ENCODE measurements around the gene STX19.
"Not testable (repeated sequence)": the region's sequence is repeated elsewhere in the genome, so short reads cannot be mapped to it uniquely, and the experiment has no call there.

STX19 gene, protein sequence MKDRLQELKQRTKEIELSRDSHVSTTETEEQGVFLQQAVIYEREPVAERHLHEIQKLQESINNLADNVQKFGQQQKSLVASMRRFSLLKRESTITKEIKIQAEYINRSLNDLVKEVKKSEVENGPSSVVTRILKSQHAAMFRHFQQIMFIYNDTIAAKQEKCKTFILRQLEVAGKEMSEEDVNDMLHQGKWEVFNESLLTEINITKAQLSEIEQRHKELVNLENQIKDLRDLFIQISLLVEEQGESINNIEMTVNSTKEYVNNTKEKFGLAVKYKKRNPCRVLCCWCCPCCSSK

DNA sequence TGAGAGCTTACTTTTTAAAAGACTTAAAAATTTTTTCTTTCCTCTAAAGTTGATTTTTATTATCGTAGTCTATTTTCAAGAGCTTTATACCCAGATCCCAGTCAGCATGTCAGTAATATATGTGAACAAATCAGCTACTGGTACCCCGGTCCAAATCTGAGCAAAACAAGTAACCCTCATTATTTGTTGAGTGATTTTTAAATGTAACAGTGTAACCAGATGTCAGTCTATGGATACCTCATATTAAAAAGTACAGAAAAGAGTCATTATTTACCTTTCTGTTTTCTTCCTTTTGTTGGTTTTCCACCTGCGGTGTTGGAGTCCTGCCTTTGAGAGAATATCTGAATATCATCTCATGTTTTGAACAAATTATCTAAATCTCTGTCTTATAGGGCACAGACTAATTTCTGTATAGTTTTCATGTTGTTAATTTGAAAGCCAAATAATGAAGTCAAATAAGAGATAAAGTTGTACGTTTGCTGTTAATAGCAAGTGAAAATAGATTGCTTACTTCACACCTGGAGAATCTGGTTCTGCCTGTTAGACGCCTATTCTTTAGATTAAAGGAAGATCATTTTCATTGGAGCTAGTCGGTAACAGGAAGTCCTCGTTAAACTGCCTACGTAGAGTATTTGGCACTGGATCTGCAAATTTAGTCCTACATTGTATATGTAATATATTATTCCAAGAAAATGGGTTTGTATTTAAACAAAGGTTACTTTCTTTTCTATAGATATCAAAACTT is at the start of gene STX19:
Gene STX19 (minus strand): TSS at position 505 of the 745 bp plus-strand sequence. CDS start 13,328 bp downstream, outside the sequence.
- DNase-seq (ENCODE audit: low read depth, low spot score), result no peak

DNA sequence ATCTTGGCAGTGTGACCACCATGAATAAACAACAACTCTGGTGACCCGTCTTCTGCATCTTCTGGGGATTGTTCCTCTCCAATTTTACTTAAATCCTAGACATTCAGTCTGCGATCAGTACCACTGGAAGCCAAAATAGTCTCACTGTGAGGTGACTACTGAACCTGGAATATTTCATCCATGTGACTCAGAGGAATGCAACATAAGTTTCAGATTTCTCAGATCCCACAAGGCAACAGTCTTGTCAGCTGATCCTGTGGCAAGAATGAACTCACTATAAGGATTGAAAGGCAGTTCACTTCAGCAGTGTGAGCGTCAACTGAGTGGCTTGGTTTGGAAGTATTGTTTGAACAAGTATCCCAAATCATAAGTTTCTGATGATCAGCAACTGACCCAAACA is 47.7 kb upstream of the STX19 start:
- no peak for DNase-seq (ENCODE audit: low read depth, low spot score)

DNA sequence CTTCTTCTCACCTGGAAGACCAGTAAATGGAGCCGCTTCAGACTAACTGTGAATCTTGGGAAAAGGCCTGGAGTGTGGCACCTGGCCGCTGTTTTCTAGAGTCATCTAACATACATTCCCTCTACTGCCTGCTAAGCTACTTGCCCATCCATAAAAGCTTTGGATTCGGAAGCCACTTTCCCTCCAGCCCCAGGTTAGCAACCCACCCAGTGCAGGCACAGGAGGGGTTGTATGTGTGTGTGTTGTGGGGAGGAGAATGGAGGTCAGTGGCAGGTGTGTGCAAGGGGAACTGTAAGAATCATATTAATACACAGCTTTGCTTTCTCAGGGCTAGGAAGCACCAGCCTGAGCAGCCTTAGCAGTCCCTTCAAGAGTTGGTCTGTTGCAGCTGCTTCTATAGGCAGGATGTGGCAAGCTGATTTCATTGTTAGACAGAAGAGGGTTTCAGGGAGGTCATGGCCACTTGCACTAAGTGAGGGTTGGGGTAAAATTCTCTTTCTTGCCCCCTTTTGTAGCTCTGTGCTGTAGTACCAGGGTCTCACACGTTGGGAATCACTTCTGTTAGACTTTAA is 43.4 kb upstream of the STX19 start:
- no peak for DNase-seq (ENCODE audit: low read depth, low spot score)

DNA sequence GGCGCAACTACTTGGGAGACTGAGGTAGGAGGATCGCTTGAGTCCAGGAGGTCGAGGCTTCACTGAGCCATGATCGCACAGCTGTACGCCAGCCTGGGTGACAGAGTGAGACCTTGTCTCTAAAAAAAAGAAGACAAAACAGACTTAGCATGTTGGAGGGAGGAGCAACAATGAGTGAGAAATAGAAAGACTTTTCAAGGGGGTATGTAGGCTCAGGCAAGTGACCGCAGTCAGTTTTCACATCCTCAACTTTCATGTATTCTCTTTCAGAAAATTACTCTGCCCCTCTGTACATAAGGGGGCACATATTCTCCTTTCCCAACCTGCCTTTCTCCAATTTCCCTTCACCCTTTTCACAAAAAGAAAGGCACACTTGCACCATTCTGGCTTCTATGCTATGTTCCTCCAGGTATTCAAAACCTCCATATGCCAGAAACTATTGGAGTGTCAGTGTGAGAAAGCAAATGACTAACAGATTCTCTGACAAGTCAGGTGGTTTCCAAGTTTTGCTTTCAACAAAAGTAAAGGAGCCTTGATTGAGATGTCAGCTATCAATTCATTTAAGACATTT is 42.0 kb upstream of the STX19 start:
- DNase-seq (ENCODE audit: low read depth, low spot score), result no peak

DNA sequence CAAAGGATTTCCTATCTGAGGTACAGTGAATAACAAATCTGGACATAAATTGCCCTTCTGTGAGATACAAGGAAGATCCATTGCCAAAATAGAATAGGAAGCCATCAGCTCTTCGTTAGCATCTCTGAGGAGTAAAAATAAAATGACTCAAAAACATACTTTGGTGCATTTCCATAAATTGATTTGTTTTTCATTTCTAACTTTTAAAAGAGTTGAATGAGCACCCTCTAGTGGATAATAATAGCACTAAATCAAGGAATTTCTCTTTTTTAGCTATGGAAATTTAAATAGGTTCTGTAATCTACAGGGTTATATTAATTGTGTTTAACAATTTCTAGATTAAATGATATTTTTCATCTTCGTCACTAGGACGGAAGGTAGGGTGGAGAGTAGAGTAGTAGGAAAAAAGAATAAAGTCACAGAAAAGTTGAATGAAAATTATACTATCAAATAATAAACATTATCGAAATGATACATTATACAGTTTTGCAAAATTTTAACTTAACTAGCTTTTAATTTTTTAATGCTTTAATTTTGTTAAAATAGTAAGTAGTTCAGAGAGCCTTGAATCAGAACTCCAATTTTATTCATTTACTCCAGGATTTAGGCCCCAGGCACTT is 40.9 kb upstream of the STX19 start:
- DNase-seq (ENCODE audit: low read depth, low spot score), result no peak

DNA sequence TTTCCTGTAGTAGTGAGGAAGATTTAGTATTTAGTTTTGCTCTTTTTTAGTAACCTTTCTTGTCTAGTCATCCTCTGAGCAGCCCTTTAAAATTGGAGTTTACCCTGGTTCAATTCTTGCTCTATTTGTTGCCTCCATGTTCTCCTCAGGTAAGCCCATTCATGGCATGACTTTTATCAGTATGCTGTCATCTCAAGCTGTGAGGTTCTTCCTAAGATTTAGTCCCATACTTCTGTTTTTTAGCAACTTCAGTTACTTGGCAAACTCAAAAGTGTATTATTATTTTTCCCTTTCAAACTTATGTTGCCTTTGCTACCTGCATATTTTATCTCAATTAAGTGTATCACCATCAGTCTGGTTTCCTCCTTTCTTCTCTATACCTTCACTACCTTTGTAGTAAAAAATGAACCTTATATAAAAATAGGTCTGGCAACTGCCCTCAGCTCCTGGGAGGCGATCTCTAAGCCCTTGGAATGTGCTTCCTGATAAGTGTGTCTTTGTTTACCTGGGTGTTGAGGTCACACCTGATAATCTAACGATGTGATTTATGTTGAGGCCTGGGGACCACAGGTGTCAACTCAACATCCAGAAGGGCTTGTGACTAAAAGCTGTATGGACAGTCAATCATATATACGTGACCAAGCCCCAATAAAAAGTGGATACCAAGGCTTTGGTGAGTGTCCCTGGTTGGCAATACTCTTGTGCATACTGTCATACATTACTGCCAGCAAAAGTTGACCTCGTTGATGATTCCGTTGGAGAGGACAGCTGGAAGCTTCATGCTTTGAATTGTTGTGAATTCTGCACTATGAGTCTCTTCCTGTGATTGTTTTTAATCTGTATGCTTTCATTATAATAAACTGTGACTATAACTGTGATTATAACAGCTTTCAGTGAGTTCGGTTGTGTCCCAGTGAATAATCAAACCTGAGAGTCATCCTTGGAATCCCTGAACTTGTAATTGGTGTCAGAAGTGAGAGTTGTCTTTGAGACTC is 38.4 kb upstream of the STX19 start:
- no peak for DNase-seq (ENCODE audit: low read depth, low spot score)

DNA sequence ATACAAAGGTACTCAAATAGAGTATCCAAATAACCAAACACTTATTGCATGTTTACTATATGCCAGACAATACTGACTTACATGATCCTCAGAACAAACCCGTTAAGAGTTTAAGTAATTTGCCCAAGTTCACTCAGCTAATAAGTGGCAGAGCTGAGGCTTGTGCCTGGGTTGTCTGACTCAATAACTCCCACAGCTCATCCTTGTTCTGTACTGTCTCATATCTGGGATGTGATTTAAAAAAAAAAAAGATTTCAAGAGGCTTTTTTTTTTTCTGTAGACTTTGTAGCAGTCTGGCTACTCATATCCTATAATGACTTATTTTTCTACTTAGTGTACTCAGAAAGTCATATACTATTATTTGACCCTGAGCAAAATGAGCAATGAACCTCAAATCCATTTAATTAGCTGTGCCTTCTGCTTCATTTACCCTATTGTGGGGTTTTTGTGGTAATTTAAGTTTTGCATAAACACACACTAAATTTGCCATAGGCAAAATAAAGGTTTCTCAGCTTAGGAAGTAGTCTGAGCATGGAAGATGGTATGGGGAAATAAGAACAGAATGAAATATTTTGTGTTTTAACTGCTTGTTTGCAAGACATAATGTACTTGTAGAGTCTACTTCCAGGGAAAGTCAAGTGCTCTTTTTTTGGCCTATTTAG is 37.6 kb upstream of the STX19 start:
- no peak for DNase-seq (ENCODE audit: low read depth, low spot score)

DNA sequence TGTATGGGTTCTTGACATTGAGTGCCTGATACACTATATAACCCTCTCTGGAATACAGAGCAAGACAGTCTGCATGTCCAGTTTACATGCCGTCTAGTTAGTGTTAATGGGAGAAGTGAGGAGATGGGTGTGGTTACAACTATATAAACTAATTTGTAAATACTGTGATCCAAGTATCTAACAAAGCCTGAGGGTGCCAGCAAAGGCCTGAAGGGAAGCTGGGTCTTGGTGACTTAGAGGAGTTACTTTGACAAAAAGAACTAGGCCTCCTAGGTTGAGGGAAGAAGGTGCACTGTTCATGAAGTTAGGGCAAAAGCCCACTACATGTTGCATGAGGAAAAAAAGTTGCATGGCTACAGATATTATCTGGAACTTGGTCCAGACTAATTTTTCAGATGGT is 36.7 kb upstream of the STX19 start:
- DNase-seq (ENCODE audit: low read depth, low spot score), result no peak

DNA sequence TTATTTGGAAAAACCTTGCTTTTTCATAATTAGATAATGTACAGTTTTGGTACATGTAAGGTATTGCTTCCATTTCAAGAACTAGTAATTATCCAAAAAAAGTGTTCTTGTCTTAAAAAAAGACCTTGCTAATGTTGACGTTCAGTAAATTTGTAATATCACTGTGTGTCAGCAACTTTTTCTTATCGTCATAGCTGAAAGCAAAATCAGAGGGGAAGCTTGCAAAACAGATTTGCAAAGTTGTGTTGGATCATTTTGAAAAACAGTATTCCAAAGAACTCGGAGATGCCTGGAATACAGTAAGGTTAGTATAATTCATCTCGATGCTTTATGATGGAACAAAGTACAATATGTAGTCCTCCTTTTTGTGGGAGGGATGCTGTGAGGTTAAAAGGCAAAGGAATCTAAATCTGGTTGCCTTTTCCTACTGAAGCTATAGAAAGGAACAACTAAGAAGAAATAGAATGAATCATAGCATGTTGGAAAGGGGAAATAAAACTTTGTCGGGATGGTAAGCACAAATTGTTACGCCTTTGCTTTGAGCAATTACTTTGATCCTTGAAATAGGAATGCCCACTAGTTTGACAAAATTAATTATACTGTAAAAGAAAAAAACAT is 36.0 kb upstream of the STX19 start:
- no peak for DNase-seq (ENCODE audit: low read depth, low spot score)

DNA sequence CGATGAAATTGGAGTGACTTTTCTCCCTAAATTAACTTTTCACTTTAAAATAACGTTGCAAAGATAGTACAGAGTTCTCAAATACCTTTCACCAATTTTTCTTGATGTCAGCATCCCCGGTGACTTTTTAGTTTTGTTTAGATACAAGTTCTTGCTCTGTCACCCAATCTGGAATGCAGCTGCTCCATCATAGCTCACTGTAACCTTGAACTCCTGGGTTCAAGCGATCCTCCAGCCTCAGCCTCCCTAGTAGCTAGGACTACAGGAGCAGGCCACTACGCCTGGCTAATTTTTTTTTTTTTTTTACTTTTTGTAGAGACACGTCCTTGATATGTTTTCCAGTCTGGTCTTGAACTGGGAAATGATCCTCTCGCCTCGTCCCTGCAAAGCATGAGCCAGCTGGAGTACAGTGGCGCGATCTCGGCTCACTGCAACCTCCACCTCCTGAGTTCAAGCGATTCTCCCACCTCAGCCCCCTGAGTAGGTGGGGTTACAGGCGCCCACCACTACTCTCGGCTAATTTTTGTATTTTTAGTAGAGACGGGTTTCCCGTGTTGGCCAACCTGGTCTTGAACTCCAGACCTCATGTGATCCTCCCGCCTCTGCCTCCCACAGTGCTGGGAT is 35.2 kb upstream of the STX19 start:
- no peak for DNase-seq (ENCODE audit: low read depth, low spot score)

DNA sequence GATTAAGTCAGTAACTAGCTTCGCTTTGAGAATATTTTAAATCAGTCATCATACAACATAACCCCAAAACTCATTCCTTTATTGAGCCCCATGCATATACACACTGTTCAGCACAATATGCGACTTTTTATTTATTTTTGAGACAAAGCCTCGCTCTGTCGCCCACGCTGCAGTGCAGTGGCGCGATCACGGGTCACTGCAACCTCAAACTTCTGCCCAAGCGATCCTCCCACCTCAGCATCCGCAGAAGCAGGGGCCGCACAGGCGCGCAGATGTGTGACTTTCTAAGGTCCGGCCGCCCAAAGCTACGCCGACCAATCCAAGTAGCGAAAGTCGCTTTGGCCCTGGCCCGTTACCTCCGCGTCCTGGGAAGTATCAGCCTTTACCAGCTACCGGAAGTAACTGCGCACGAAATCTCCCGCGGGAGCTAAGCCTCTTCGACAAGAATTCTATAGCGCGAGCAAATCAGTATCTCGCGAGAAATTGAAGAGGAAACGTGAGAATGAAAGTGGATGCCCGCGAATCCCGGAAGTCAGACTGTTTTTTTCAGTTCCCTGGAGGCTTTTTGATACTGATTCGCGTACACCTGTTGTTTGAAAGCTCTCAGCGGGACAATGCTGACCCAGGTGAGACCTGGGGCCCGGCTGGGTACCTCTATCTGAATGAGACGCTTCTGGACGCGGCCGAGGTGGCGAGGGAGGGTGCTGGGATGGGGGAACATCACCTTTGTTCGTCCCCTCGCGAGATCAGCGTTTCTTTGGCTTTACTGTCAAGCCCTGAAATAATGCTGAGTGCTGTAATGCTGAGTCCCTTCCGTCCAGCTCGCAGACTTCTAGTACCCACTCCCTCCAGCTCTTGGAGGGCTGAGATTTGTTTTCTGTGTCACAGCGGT is 34.4 kb upstream of the STX19 start, which contains the start of the genes DHFR2 and NSUN3:
Gene DHFR2 (minus strand): TSS at position 404 of the 892 bp plus-strand sequence. CDS start 1,405 bp downstream, outside the sequence.
Gene NSUN3 (plus strand): TSS at position 549 of the 892 bp plus-strand sequence. CDS start 66 bp downstream, at position 615.
- DNase-seq (ENCODE audit: low read depth, low spot score), result peak; percentile 98

DNA sequence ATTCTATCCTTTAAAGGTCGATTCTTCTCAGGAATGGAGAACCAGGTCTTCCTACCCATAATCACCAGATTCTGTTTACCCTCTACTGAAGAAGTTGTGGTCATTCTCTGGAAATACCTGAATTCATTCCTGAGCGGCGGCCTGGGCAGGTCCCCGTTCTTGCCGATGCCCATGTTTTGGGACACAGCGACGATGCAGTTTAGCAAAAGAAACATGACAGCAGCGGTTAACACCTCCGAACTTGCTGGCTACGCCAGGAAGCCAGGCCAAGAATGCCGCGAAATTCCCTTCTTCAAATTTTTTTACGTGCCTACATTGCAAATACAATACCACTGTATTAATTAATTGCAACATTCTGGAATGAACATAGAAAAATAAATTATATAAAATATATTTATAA is 32.9 kb upstream of the STX19 start:
- no peak for DNase-seq (ENCODE audit: low read depth, low spot score)

DNA sequence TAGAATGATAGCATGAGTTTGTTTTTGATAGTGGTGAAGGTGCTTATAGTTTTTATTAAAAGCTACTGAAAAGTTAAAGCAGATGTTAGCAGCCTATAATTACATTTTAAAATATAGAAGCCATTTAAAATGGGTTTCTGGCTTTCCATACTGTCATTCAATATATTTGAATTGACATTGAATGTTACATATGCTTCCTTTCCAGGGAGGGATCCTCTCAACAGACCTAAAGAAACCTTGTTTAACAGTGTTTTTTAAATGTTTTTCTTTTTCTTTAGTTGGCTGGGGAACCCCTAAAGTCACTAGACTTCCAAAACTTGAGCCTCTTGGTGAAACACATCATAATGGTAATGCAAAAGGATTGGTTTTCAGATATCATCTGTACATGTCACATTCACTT is 22.1 kb upstream of the STX19 start:
- DNase-seq (ENCODE audit: low read depth, low spot score), result no peak

DNA sequence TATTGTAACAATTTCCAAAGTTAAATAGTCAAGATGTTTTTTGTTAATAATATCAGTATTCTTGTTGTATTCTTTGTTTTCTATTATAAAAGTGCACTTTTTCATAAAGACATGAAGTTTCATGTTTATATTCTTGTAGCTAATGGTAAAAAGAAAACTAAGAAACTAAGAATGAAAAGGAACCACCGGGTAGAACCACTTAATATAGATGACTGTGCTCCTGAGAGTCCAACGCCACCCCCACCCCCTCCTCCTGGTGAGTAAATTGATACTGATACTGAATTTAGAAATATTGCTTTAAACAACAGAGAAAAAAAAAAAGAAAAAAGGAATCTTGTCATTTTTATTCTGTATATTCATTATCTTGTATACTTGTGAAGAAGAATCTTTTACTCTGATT is 20.9 kb upstream of the STX19 start:
- no peak for DNase-seq (ENCODE audit: low read depth, low spot score)

DNA sequence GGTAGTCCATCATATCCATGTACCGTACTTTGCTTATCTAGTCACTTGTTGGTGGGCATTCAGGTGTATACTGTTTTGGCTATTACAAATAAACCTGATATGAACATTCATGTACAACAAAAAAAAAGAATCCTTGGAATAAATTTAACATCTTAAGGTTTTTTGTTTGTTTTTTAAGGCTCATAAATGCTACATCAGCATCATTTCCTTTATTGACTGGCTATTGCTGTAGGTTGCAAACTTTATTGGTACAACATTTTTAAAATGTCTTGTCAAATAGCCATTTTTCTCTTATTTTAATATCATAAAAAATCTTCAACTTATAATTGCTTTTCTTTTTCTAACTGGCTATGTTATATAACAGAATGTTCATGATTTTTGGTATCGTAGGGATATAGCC is 18.1 kb upstream of the STX19 start:
- no peak for DNase-seq (ENCODE audit: low read depth, low spot score)

DNA sequence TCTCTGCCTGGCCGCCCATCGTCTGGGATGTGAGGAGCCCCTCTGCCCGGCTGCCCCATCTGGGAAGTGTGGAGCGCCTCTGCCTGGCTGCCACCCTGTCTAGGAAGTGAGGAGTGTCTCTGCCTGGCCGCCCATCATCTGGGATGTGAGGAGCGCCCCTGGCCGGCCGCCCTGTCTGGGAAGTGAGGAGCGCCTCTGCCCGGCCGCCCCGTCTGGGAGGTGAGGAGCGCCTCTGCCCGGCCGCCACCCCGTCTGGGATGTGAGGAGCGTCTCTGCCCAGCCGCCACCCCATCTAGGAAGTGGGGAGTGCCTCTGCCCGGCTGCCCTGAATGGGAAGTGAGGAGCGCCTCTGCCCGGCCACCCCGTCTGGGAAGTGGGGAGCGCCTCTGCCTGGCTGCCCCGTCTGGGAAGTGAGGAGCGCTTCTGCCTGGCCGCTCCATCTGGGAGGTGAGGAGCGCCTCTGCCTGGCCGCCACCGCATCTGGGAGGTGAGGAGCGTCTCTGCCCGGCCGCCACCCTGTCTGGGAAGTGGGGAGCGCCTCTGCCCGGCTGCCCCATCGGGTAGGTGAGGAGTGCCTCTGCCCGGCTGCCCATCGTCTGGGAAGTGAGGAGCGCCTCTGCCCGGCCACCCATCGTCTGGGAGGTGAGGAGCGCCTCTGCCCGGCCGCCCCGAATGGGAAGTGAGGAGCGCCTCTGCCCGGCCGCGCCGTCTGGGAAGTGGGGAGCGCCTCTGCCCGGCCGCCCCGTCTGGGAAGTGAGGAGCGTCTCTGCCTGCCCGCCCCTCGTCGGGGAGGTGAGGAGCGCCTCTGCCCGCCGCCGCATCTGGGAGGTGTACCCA is 15.9 kb upstream of the STX19 start:
- not testable (repeated sequence) for DNase-seq (ENCODE audit: low read depth, low spot score)

DNA sequence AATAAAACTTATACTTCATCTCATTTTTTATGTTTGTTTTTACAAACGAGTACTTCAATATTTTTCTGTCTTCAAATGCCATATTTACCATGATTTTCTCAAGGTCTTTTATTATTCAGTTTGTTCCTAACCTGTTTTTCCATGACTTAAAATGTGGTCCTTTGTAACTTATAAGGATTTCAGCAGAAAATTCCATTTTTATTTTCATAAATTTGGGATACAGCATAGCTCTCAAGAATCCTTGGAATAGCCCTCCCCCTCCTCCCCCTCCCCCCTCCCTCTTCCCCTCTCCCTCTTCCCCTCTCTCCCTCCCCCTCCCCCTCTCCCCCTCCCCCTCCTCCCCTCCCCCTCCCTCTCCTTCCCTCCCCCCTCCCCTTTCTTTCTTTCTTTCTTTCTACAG is 14.9 kb upstream of the STX19 start:
- no peak for DNase-seq (ENCODE audit: low read depth, low spot score)

Measured in iPS DF 19.7 (cell line).